GM18520 (cell line): Measurements from ENCODE around the gene GTF2H4.
"Not testable (repeated sequence)": the region's sequence is repeated elsewhere in the genome, so short reads cannot be mapped to it uniquely, and the experiment has no call there.

ENCODE experiments used
- ATAC-seq: cut with Tn5 transposase; IDR thresholded peaks from one replicate; pipeline ENCODE4 v1.9.1; 2021; ENCODE audit not compliant: unreplicated experiment

The GTF2H4 gene

GRCh38 chr6:30893666-30894065 is 14.3 kb upstream of the GTF2H4 start:
- no peak for ATAC-seq

DNA sequence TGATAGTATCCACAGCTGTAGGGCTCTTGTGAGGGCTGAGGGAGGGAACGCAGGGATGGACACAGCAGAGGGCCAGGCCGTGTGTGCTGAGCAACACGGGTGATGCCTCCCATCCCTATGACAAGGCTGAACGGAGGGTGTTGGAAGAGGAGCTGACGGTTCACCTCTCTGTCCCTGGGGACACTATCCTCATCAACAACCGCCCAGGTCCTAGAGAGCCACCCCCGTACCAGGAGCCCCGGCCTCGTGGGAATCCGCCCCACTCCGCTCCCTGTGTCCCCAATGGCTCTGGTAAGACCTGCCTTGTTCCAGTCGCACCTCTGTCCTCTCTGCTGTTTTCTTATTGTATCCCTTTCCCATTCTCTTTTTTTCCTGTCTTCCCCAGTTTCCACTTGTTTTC is 13.6 kb upstream of the GTF2H4 start:
- no peak for ATAC-seq

DNA sequence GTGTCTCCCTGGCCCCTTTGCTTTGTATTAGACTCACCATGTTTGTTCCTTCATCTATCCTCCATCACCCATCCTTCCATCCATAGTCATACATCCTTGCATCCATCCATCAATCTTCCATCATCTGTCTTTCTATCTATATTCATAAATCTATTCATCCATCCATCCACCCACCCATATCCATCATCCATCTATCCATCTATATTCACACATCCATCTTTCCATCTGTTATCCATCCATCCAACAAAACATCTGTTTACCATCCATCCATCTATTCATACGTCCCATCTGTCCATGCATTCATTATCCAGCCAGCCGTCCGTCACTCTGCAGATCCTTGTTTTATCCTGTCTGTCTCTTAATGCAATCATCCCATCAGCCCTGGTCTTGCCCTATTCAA is 13.1 kb upstream of the GTF2H4 start:
- ATAC-seq, result no peak

- no peak for ATAC-seq
Measured at GRCh38 chr6:30895343-30895742, 12.7 kb upstream of the GTF2H4 start.

GRCh38 chr6:30896541-30896940 is 11.5 kb upstream of the GTF2H4 start:
- ATAC-seq, result no peak

DNA sequence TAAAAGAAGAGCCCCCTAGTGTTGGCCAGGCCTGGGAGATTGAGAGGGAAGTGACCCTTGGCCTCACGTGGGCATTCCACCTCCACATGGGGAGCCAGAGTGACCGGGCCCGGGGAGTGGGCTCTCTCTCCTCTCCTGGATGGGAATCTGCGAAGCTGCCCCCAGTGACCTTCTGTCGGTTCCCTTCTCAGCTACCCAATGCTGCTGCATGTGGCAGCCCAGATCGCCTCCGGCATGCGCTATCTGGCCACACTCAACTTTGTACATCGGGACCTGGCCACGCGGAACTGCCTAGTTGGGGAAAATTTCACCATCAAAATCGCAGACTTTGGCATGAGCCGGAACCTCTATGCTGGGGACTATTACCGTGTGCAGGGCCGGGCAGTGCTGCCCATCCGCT is 10.1 kb upstream of the GTF2H4 start:
- ATAC-seq, result no peak

DNA sequence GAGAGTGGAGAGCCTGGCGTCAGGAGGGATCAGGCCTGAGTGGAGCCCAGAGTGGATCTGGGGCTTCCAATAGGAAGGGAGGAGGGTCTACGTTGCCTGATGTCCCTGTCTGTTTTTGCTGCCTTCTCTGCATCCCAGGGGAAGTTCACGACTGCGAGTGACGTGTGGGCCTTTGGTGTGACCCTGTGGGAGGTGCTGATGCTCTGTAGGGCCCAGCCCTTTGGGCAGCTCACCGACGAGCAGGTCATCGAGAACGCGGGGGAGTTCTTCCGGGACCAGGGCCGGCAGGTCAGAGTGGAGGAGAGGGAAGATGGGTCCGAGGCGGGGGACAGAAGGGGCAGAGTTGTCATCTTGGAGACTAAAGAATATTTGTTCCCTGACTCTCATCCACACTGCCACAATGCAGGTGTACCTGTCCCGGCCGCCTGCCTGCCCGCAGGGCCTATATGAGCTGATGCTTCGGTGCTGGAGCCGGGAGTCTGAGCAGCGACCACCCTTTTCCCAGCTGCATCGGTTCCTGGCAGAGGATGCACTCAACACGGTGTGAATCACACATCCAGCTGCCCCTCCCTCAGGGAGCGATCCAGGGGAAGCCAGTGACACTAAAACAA is 9.2 kb upstream of the GTF2H4 start:
- no peak for ATAC-seq

DNA sequence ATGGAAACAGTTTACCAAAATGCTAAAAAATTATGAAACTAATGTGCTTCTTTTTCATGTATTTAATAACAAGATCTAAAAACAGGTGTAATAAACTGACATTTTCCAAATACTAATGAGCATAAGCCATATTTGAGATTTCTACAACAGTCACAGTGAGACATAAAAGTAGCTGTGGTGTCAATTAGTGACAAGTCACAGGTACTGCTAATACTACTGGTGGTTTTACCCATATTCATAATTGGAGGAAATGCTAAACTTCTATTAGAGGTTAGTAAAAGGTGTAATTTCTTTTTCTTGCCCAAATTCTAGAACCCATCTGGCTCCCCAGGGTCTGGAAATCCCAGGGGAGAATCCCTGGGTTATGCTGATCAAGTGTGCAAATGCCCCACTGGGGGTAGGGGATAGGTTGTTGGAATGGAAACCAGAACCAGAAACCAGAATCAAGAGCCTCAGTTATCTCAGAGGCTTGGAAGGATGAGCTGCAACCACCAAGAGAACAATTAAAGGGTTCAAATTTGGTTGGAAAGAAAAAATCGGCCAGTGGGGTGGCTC is 7.1 kb upstream of the GTF2H4 start:
- ATAC-seq, result no peak

DNA sequence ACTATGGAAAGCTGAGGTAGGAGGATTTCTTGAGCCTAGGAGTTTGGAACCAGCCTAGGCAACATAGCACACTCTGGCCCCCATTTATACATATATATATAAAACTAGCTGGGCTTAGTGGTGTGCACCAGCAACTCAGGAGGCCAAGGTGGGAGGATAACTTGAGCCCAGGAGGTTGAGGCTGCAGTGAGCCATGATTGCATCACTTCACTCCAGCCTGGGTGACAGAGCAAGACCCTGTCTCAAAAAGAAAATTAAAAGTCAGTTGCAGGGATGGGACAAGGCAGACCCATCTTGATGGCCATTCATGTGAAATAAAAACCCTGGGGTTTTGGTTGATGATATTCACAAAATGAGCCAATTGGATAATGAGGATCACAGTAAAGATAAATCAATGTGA is 6.6 kb upstream of the GTF2H4 start:
- ATAC-seq, result no peak

GRCh38 chr6:30902196-30902595 is 5.8 kb upstream of the GTF2H4 start:
- not testable (repeated sequence) for ATAC-seq

GRCh38 chr6:30902709-30903108 is 5.3 kb upstream of the GTF2H4 start:
- no peak for ATAC-seq

GRCh38 chr6:30903236-30903635 is 4.8 kb upstream of the GTF2H4 start:
- no peak for ATAC-seq

DNA sequence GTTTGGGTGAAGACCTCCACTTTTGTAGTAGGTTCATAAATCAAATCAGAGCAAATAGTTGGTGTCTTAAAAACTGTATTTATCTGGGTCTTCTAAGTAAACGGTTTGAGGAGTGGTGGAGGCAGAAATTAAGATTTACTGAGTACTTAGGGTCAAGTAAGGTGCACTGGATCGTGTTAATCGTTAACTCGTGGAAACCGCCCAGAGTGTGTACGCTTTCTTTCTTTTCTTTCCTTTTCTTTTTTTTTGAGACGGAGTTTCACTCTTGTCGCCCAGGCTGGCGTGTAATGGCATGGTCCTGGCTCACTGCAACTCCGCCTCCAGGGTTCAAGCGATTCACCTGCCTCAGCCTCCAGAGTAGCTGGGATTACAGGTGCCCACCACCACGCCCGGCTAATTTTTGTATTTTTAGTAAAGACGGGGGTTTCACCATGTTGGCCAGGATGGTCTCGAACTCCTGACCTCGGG is 683 bp upstream of the GTF2H4 start:
- not testable (repeated sequence) for ATAC-seq

- ATAC-seq, result no peak
Measured at GRCh38 chr6:30908700-30909099, 693 bp downstream of the GTF2H4 start.

- ATAC-seq, result not testable (repeated sequence)
Measured at GRCh38 chr6:30910473-30910872, 2.5 kb downstream of the GTF2H4 start.

DNA sequence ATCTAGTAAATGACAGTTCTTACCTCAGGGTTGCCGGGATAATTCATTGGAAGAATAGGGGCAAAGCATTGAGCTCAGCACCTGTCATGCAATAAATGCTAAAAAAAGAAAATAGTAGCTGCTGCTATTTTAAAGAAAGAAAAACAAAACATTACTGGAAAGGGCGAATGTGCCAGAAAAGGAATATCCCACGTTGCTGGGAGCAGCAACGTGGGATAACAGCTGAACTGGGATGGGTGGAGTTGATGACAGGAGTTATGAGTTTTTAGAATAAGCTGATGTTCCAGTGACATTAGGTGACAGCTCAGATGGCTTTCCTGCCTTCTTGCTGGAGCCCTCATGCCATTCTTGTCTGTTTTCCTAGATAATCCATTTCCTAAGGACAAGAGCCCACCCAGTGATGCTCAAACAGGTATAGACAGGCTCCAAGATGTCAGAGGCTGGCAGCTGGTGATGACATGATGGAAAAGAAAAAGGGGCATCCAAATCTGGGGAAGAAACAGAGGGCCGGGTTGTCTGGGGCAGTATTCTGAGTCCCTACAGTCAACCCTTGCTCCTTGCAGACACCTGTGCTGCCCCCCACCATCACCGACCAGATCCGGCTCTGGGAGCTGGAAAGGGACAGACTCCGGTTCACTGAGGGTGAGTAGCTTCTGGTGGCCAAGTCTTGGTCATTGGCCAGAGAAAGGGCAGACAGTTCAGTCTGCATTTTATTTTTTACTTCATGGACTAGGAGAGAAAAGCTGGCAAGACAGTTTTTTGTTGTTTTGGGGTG is 4.9 kb downstream of the GTF2H4 start:
- ATAC-seq, result no peak

DNA sequence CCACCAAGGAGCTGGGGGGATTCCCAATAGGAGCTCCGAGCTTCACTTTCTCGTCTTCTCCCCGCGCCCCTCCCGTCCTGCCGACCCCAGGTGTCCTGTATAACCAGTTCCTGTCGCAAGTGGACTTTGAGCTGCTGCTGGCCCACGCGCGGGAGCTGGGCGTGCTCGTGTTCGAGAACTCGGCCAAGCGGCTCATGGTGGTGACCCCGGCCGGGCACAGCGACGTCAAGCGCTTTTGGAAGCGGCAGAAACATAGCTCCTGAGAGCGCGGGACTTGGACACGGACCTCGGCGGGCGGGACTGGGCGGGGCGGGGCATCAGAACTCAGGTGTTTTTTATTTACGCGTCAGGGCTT is 5.7 kb downstream of the GTF2H4 start:
- ATAC-seq, result no peak

- ATAC-seq, result peak; percentile 76
Measured at GRCh38 chr6:30914076-30914853, 6.3 kb downstream of the GTF2H4 start, which contains the start of gene VARS2. Gene VARS2, plus strand, starts transcription at chr6:30914238. Its CDS starts 599 bp downstream, at chr6:30914837.

DNA sequence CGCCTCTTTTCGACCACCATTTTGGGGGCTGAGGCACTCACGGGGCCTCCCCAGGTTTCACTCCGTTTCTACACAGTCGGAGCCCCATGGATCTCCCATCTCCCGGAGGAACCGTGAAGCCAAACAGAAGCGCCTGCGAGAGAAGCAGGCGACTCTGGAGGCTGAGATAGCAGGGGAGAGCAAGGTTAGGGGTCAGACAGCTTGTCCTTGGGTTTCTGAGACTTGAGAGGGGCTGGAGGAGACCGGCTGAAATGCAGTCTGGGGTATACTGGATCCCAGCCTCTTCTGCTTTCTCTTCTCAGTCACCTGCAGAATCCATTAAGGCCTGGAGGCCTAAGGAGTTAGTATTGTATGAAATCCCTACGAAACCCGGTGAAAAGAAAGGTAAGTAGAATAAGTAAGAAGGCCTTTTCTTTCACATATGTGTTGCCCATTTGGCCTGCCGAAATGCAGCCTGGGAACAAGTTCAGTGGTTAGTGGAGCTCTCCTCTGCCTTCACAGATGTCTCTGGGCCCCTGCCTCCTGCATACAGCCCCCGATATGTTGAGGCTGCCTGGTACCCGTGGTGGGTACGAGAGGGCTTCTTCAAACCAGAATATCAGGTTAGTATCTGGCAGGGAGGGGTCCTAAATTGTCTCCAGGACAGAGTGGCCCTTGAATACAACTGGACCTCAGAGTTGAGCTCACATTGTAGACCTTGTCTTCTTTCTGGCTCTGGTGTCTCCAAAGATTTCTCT is 7.0 kb downstream of the GTF2H4 start:
- no peak for ATAC-seq

- ATAC-seq, result no peak
Measured at GRCh38 chr6:30915591-30915946, 7.6 kb downstream of the GTF2H4 start.

- ATAC-seq, result no peak
Measured at GRCh38 chr6:30917041-30917440, 9.0 kb downstream of the GTF2H4 start.
